Fibroblast of lung (primary cell): ENCODE data around the gene COL4A3.

ENCODE experiments used
- CTCF ChIP-seq, 2 donors: IDR thresholded peaks in 1 of 2; conservative IDR thresholded peaks in 1 of 2; 1 replicate in 1 of 2; 2 replicates in 1 of 2; pipeline ENCODE4 v1.5.1; 2011 to 2012; ENCODE audit warnings: low read length in 2 of 2, control low read depth in 1 of 2, inconsistent platforms in 1 of 2, low read depth in 1 of 2, mild to moderate bottlenecking in 1 of 2
- EZH2 ChIP-seq: IDR thresholded peaks from 2 replicates; pipeline ENCODE4 v1.5.1; 2012; ENCODE audit warnings: low read length, control low read depth, mild to moderate bottlenecking; ENCODE audit errors: missing control alignments

GRCh38 chr2:227153758-227154486, 10.5 kb upstream of the COL4A3 start:
- TF ChIP-seq CTCF (conservative IDR thresholded peaks at IDR 0.05 in 1 of 2, IDR thresholded peaks at IDR 0.05 in 1 of 2; ENCODE audit: low read depth in 1 of 2, low read length in 2 of 2) (no peak), EZH2 (no peak)
